HG03108 (cell line): ENCODE results near the gene UBE2L3.

ENCODE experiments used
- ATAC-seq: cut with Tn5 transposase; IDR thresholded peaks from one replicate; pipeline ENCODE4 v1.9.1; 2021; ENCODE audit warnings: moderate library complexity; ENCODE audit not compliant: unreplicated experiment

UBE2L3 gene

GRCh38 chr22:21669026-21669425, 101.5 kb downstream of the UBE2L3 start:
- no peak for ATAC-seq

GRCh38 chr22:21672107-21672629, 104.7 kb downstream of the UBE2L3 start:
- ATAC-seq, result no peak
